T-helper 1 cell (primary cell): Measurements from ENCODE around the gene NSD1.

Experiments
- DNase-seq, 5 donors: peaks; one replicate each; pipeline ENCODE4 v3.0.0-alpha.2; 2012 to 2020
- total RNA-seq, 4 donors: gene quantifications; one replicate each; lab custom pipeline; 2026; lab: John Stamatoyannopoulos, UW

Gene NSD1
- 213 to 322 (median 279) reads per million in 4 donors for total RNA-seq

DNA sequence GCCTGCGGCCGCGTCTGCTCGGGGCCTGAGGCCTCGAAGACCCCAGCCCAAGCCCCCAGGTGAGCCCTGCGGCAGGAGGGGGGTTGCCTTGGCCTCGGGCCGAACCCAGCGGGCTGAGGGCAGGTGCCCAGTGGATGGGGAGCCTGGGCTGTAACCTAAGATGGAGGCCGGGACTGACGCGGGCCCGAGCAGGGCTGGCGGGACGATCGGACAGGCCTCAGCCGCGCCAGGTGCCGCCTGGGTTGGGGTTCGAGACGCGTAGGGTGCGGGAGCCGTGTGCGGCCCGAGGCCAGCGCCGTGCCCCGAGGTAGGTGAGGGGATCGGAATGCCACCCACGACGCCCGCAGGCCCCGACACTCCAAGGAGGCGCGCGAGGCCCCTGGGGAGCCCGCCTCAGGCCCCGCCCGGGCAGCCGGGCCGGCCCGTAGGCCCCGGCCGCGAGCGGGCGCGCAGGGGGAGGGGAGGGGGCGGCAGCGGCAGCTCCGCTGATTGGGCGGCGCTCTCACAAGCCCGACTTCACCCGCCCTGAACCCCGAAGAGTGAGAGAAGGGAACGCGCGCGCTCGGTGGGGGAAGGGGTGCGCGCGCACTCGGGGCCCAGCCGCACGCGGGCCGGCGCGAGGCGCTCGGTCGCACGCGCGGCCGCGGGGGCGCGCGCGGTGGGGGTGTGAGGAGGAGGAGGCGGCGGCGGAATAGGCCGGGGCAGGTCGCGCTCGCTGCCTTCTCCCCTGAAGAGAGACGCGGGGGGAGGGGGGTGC lies at the start of gene NSD1:
Gene NSD1, plus strand, starts transcription at position 678 of the 757 bp plus-strand sequence. CDS start 1,331 bp downstream, outside the sequence.
- peak; percentile 83 to 94 (median 84) for DNase-seq

DNA sequence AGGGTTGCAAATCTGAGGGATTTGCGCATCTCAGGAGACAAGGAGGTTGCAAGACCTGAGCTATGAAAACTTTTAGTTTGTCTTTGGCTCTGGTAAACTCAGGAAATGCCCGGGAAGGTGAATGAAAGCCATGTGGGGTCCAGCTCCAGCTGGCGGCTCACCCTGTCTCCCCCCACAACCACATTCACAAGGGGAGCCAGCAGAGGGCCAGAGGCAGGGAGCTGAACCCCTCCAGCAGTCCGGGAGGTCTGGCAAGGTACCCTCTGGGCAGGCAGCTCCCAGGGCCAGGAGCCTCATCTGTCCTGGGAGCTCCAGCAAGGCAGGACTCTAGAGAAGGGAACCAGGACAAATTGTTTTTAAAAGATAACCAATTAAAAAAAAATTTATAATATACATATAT lies 49.4 kb upstream of the NSD1 start:
- no peak for DNase-seq

DNA sequence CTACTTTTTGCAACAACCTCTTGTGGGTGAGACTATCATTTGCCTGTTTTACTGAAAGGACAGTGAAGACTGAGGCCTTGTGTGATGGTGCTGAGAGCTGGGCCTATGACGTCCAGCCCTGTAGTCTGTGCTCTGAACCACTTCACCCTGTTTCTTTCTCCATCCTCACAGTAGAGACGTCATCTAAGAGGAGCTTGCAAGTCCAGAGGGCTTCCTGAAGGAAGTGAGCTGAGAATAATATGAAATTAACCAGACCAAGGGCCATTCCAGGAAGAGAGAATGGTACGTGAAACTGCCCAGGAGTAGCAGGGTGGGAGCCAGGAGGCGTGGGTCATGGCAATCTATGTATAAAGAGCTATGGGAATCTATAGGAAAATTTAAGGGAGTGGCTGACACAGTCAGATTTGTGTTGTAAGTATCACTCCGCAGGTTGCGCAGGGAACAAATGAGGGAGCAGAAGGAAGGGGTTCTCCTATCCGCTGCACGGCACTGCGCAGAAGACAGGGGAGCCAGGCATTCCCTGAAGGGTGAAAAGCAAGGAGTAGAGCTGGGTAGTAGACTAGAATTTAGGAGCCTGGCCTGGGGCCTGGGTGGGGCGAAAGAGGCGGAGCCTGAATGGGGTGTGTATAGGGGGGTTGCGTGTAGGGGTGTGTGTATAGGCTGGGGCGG lies 47.5 kb upstream of the NSD1 start:
- no peak for DNase-seq

DNA sequence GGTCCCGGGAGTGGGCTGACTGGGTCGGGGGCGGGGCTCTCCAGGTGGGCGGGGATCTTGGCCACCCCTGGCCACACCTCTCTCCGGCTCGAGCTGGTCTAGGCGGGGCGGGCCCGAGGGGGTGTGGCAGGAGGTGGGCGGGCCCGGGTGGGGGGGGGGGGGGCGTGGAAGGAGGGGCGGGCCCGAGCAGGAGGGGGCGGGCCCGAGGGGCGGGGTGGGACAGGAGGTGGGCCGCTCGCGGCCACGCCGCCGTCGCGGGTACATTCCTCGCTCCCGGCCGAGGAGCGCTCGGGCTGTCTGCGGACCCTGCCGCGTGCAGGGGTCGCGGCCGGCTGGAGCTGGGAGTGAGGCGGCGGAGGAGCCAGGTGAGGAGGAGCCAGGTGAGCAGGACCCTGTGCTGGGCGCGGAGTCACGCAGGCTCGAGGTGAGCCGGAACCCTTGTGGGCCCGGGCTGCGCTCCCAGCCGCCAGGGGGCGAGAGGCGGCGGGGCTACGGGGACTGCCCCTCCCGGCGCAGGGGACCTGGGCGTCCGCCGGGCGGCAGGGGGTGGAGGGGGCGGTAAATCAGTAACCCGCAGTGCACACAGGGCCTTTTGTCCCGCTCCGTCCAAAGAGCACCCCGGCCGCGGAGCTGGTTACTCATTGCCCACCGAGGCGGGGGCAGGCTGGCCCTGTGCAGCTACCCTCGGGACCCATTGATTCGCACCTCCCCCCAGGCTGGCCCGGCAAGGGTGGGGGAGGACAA lies 46.7 kb upstream of the NSD1 start, which contains the start of gene FGFR4:
Gene FGFR4, plus strand, starts transcription at position 262 of the 744 bp plus-strand sequence. CDS start 2,688 bp downstream, outside the sequence.
- DNase-seq, result peak; percentile 49 to 64 (median 56)

DNA sequence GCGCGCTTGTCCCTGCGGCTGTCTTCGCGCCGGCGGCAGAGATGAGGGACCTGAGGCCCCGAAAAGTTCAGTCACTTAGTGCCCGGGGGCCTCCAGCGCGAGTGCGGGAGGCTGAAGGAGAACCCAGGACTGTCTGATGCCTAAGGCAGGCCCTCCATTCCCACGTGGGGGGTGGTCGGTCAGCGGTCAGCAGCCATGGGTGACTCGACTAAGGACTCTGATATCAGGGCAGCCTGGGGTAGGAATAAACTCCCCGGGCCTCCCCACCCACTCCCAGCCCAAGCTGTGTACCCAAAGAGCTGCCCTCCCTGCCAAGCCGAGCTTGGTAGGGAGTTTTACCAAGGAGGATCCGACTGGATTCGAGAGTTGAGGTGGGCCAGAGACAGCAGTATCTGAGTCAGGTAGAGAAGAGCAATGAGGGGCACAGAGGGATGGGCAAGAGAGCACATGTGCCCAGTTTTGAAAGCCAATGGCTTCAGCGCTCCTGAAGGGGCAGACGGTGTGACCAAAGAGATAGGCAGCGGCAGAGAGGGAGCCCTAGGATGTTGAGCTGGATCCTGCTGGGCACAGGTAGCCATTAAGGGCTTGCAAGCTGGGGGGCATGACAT lies 46.1 kb upstream of the NSD1 start:
- no peak for DNase-seq

- no peak for DNase-seq
These were observed 44.4 kb upstream of the NSD1 start for GRCh38 chr5:177089127-177089526.

- DNase-seq, result no peak
These were observed 43.5 kb upstream of the NSD1 start for GRCh38 chr5:177089825-177090641.

- DNase-seq, result no peak
These were observed 42.8 kb upstream of the NSD1 start for GRCh38 chr5:177090813-177091212.

DNA sequence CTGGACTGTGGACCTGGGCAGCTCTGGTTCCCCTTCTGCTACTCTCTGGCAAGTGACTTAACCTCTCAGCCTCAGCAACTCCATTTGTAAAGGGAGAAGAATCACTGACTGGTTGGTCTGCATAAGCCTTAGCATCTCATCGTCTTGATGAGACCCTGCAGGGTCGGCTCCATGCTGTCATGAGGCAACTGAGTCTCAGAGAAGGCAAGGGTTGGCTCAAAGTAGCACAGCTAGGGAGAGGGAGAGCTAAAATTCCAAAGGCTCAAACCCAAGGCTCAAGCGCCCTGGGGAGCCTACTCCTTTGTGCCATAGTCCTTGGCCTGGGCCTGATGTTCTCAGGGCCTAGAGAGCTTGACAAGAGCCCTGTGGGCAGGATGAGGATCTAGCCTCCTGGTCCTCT lies 42.3 kb upstream of the NSD1 start:
- DNase-seq, result no peak

GRCh38 chr5:177092178-177093081 lies 41.1 kb upstream of the NSD1 start:
- DNase-seq, result no peak

- DNase-seq, result no peak
These were observed 40.4 kb upstream of the NSD1 start for GRCh38 chr5:177093082-177093712.

DNA sequence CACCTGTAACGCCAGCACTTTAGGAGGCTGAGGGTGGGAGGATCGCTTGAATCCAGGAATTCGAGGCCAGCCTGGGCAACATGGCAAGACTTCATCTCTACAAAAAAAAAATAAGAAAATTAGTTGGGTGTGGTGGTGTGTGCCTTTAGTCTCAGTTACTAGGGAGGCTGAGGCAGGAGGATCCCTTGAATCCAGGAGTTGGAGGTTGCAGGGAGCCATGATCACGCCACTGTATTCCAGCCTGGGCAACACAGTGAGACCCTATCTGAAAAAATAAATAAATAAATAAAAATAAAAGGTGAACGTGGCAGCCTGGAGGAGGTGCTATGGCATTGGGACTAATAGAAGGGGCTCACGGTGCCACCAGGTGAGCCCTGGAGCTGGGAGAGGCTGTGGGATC lies 39.8 kb upstream of the NSD1 start:
- no peak for DNase-seq

DNA sequence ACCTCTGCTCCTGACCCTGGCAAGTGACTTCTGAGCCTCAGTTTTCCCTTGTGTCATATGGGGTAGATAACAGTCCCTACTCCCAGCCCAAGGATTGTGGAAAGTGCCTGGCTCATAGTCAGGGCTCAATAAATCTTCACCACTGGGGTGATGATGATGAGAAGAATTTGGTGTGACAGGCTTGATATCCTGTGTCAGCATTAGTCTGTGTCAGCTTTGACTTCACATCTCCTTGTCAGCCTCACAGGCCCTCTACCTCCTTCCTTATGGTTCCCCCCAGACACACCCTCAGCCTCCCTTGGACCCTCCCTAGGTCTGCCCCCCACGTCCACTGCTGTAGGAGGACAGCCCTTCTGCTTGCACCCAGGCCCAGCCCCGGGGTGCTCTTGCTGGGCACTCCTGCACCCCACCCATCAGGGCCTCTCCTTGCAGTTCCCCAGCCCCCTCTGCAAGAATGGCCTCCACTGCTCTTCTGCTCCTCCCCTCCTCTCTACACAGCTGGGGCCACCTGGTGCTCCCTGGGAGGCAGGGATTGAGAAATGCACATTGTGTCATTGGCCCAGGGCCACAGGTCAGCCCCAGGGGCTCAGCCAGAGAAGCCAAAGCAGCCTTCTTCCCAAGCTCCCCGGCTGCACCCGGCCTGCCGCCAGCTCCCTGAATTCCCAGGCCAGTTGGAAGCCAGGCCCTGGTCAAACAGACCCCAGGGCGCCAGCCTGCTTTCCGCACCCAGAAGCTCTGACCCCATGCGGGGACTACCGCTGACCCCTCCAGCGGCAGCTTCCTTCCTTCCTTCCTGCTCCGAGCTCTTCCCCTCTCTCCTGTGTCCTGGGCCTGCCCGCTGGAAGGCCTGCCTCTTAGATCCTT lies 39.1 kb upstream of the NSD1 start:
- no peak for DNase-seq

DNA sequence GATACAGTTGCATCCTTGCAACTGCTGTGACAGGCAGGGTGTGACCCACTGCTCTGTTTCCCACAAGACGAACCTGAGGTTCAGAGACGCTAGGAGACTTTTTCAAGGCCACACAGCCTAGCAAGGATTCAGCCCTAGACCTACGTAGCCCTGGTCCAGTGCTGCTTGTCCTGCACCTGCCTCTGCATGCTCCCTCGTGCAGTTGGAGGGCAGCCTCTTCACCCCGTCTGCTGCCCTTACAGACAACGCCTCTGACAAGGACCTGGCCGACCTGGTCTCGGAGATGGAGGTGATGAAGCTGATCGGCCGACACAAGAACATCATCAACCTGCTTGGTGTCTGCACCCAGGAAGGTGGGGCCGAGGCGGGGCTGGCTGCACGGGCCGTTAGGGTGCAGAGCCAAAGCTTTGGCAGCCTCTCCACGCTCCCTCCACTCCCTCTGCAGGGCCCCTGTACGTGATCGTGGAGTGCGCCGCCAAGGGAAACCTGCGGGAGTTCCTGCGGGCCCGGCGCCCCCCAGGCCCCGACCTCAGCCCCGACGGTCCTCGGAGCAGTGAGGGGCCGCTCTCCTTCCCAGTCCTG lies 38.4 kb upstream of the NSD1 start:
- DNase-seq, result no peak

DNA sequence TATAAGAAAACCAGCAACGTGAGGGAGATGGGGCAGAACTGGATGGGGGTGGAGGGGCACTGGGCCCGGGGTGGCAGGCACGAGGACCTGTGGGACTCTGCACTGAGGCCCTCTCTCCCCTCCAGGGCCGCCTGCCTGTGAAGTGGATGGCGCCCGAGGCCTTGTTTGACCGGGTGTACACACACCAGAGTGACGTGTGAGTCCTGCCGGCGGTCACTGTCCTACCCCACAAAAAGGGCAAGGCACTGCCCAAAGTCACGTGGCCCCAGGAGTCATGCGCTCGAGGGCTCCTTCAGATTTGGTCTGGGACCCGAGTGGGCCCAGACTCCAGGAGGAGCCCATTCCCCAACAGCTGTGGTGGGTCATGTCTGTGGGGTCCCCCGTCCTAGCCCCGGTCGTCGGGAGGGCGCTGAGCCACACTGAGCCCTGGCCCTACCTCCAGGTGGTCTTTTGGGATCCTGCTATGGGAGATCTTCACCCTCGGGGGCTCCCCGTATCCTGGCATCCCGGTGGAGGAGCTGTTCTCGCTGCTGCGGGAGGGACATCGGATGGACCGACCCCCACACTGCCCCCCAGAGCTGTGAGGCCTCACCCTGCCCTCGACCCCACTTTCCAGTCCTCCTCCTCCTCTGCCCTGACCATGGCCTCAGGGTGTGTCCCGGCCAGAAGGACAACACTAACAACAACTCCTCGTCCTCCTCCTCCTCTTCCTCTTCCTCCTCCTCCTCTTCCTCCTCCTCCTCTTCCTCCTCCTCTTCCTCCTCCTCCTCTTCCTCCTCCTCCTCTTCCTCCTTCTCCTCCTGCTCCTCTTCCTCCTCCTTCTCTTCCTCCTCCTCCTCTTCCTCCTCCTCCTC lies 37.2 kb upstream of the NSD1 start:
- DNase-seq, result no peak

GRCh38 chr5:177097016-177097985 lies 36.3 kb upstream of the NSD1 start:
- DNase-seq, result no peak

DNA sequence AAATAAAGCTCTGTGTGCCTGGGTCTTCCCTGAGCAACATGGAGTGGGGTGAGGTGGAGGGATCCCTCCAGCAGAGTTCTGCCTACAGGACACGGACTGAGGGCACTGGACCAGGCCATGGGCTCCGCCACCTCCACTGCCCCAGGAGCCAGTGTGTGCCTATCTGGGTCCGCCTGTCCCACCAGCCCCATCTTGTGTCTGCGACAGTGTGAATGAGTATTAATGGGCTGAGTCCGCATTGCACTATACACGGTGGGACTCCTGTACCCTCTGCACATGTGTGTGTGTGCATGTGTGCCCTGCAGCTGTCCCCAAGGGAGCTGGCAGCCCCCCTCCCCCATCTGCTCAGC lies 35.5 kb upstream of the NSD1 start:
- DNase-seq, result no peak
